GM12874 (cell line): ENCODE data around the gene KCTD16.

Experiments
- TF ChIP-seq, protein P1 (sequence below): IDR thresholded peaks from 2 replicates; pipeline ENCODE4 v1.5.1; 2011; ENCODE audit warnings: low read depth, mild to moderate bottlenecking, control low read depth, low read length, moderate library complexity; ENCODE audit not compliant: insufficient read depth

The KCTD16 gene

DNA sequence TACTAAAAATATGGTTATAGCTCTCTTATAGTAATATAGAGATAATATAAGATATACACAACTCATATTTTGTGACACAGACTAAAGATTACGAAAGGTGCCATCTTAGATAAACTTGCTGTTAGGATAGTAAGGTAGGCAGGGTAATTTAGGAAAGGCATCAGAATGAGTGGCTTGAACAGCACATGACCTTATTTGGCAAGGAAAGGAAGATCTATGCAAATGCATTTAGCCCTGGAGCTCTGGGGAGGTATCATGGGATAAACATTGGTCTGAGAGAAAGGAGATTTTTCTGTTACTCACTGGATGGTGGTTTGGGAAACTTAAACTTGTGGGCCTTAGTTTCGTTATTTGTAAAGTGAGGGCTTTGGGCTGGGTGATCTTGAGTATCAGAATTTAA, 65.8 kb downstream of the KCTD16 start:
- TF ChIP-seq, protein P1, sequence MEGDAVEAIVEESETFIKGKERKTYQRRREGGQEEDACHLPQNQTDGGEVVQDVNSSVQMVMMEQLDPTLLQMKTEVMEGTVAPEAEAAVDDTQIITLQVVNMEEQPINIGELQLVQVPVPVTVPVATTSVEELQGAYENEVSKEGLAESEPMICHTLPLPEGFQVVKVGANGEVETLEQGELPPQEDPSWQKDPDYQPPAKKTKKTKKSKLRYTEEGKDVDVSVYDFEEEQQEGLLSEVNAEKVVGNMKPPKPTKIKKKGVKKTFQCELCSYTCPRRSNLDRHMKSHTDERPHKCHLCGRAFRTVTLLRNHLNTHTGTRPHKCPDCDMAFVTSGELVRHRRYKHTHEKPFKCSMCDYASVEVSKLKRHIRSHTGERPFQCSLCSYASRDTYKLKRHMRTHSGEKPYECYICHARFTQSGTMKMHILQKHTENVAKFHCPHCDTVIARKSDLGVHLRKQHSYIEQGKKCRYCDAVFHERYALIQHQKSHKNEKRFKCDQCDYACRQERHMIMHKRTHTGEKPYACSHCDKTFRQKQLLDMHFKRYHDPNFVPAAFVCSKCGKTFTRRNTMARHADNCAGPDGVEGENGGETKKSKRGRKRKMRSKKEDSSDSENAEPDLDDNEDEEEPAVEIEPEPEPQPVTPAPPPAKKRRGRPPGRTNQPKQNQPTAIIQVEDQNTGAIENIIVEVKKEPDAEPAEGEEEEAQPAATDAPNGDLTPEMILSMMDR = no peak

DNA sequence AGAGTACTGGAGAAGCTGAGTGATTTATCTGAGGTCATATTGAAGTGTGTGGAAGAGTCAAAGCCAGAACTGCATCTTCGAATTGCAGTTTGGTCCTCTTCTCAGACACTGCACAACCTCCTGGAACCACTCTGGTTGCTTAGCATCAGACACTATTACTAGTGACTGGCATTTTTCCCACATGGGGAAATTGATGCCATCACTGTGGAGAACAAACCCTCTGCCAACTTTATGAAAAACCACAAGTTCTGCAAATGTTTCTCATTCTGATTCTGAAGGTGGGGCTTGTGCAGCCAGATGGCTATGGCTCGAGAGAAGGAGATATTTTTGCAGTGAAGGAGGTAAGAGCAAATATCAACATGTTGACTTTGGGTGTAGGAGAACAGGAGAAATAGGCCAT, 67.2 kb downstream of the KCTD16 start:
- TF ChIP-seq, protein P1 = no peak

DNA sequence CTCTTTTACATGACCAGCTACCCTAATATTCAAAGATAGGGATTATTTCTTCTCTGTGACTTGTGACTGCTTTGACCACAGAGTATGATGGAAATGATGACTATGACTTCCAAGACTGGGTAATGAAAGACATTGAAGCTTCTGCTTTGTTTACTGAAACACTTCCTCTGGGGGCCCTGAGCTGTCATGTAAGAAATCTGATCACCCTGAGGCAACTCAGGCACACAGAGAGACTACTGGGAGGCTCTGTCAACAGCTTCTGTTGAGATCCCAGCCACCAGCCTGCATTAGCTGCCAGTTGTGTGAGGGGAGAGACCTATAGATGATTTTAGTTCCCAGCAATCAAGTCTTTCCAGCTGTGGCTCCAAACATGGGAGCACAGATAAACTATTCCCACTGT, 76.5 kb downstream of the KCTD16 start:
- TF ChIP-seq, protein P1 = no peak

DNA sequence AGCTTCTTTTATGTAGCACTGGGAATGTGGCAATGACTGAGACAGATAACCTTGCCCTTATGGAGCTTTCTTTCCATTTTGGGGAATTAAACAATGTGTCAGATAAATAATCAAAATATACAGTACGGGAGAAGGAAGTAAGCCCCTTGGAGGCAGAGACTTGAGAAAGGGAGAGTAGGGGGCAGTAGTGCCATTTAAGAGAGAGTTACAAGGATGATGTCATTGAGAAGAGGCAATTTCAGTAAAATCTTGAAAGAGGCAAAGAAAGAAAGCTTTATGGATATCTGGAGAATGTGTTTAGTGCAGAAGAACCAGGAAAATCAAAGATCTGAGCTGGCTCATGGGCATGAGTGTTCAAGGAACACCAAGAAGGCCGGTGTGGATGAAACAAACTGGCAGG, 77.3 kb downstream of the KCTD16 start:
- TF ChIP-seq, protein P1 = no peak

DNA sequence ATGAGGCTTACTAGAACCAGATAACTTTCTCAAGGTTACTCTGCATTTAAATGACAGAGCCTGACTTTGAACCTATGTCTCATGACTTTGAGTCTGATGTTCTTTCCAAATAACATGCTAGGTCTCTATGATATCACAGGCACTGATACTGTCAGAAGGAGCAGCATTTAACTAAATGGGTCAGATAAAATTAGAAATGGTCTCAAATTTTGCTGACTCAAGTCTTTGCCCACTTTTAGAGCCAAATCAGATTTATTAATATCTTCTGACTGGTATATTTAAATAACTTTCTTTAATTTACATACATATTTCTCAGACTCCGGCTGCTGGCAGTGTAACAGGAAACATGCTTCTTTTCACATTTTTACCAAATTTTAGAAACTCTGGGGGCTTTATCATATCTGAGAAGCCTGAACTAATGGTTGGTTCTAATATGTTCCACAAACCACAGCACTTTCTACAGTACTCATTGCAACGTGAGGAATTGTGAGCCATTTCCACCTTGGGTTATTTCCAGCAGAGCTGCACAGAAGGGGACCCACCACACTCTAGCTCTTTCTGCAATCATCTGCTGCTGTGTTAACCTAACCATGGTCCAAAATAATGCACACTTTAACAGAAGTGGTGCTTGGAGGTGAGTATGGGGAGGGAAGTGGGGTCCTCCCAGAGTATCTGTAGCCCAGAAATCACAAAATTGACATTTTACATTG, 79.2 kb downstream of the KCTD16 start:
- TF ChIP-seq, protein P1 = no peak

DNA sequence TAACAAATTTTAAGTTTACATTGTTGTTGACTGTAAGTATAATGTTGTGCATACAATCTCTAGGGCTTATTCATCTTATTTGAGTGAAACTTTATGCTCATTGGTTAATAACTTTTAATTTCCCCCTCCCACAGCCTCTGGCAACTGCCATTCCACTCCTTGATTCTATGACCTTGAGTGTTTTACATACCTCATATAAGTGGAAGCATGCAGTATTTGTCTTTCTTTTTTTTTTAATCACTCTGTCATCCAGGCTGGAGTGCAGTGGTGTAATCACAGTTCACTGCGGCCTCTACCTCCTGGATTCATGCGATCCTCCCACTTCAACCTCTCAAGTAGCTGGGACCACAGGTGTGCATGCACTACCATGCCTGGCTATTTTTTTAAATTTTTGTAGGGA, 83.9 kb downstream of the KCTD16 start:
- TF ChIP-seq, protein P1 = no peak

DNA sequence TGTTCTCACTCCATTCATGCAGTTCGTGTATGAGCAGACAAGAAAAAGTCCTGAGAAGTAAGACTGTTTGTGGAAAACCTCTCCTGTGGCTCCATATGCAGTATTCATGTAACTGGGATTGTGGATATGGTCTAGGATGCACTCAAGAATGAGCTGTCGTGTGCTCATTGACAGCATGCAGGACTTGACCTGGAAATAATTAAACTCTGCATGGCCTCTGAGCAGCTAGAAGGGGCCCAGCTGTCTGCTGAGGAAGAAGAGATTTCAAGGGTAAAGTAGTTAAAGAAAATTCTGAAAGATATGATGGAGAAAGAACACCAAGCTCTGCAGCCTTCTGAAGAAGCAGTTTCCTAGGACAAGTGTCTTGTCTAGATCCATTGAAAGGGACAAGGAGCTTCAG, 89.4 kb downstream of the KCTD16 start:
- TF ChIP-seq, protein P1 = no peak
